ENCODE measurements around the gene SLC25A13.
A peak's percentile ranks its signal among the peaks of the same experiment; 100 is the strongest.

The SLC25A13 gene

DNA sequence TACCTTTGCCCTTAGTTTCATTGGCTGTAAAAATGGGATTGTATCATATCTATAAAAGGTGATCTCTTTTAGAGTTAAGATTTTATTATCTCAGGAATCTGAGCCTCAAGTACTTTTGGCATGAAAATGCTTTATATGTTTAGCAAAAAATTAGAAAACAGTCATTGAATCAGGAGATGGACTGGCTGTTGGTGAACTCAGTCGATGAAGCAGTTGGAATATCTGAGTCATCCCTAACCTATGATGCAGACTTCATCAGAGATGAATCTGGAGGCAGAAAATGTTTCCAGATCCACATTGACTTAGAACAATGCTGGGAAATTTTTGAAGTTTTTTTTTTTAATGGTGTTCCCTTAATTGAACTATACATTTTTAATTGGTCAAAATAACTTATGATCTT is 228.5 kb downstream of the SLC25A13 start:
- no peak for DNase-seq (ENCODE audit: low read depth in 2 of 2)

DNA sequence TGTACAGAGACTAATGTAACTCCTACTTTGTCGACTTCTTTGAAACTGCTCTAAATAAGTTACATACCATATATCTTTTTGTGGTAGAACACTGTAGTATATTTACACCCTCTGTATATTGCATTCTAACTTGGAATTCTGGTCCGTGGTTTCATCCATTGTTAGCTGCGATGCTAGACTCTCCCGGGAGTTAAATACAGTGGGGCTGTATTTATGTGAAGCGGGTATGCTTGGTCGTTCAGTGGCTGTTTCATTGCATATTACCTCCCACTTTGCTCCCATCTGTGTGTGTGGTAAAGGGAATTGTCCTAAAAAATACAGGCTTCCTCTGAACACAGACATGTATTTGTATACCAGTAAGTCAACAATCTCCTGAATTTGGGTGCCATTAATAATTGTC is 231.1 kb downstream of the SLC25A13 start:
- DNase-seq (ENCODE audit: low read depth in 2 of 2) = no peak

DNA sequence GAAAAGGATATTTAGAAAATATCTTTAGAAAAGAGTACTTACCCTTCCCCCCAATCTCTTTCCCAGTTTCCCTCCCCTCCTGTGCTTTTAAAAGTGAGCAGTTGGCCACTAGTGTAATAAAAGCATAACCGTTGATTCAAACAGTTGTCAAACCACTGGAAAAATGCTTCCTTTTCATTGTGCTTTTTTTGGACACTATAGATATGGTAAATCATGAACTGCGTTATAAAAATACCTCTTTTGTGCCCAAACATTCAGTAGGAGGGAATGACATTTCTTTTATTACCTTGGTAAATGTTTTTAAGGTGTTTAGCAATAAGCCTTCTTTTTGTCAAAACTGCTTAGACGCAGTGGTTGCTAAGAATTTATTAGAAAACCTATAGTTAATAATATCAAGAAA is 232.4 kb downstream of the SLC25A13 start:
- no peak for DNase-seq (ENCODE audit: low read depth in 2 of 2)

DNA sequence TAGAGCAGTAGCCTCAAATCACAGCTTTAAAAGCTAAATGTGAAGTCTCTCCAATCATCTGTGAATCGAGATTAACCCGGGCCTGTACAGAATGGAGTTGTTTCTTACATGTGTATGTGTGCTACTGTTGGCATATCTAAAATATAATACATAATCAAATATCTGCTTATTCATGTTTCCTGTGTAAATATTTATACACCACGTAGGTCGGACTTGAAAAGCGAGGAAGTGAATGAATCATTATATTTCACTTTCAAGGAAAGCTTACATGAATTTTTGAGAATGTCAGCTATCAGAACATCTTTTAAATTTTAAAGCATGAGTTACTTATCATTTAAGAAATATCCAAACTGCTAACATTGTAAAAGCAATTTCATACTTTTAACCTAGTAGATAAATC is 233.3 kb downstream of the SLC25A13 start:
- no peak for DNase-seq (ENCODE audit: low read depth in 2 of 2)

DNA sequence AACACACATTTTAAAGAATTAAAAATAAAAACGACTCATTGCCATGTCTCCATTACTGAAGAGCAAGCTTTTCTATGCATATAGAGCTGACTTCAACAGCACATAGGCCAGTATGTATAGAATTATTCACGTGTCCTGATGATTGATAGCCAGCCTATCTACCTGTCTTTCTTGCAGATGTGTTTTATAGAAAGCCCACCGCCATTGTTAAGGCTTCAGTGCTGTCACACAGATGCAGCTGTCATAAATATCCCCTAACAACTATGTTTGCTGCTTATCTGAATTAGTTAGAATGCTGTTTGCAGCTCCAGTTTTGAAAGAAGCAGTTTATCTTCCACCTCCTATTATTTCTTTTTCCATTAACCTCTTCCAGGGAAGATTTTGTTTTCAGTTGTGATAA is 235.9 kb downstream of the SLC25A13 start:
- no peak for DNase-seq (ENCODE audit: low read depth in 2 of 2)

DNA sequence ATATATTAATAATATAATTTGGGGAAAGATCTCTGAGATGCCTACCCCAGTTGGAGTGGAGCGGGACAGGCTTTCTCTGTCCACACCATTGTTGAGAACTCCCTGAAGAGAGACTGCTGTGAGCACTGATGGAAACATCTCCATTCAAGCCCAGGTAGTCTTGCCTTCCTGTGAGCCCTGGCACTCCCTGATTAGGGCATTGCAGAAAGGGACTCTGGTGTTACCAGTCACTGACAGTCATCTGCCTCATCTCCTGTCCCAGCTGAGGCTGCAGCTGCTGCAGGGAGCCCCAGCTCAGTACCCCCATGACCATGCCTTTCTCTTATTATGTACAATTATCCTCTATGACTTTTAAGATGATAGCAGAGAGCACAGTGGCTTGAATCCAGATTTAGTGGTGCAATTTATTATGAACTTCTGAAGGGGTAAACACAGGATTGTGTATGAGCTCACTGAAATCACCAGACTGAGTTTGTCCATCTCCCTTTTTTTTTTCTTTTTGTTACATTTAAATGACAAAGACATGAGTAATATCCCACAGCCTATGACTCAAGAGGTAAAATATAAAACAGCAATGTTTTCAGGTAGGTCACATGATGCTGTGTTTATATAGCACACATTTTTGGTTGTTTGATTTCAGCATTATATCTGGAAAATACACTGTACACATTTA is 236.9 kb downstream of the SLC25A13 start:
- no peak for DNase-seq (ENCODE audit: low read depth in 2 of 2)

DNA sequence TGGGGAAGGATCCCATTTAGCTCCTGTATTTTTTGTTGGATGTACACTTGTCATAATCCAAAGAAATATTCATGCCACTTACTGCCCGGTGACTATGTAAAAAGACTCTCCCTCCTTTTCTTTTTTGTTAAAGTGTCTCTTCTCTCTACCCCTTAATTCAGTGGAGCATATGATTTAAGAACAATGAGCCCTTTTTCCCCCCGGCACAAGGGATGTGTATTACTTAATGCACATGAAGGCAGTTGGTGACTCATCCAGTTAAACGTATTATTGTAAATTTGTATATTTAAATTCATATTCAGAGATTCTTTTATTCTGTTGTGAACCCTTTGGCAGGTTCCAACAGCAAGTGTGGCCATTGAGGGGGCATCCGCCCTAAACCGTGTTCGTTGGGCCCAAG is 241.9 kb downstream of the SLC25A13 start:
- DNase-seq (ENCODE audit: low read depth in 2 of 2) = no peak

DNA sequence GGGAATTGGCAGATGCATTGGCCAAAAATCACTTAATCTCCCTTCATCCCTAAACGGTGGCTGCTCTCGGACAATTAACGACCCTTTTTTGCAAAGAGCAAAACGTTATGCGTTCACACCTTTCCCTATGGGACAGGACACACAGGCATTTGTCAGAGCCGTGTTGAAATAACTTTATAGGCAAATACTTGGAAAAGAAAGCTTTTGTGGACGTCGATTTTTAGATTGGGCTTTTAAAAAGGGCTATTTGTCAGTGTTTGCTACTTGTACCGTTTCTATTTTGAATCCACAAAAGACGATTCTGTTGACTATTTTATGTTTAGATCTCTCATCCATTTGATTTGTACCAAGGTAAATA is 245.6 kb downstream of the SLC25A13 start:
- no peak for DNase-seq (ENCODE audit: low read depth in 2 of 2)

DNA sequence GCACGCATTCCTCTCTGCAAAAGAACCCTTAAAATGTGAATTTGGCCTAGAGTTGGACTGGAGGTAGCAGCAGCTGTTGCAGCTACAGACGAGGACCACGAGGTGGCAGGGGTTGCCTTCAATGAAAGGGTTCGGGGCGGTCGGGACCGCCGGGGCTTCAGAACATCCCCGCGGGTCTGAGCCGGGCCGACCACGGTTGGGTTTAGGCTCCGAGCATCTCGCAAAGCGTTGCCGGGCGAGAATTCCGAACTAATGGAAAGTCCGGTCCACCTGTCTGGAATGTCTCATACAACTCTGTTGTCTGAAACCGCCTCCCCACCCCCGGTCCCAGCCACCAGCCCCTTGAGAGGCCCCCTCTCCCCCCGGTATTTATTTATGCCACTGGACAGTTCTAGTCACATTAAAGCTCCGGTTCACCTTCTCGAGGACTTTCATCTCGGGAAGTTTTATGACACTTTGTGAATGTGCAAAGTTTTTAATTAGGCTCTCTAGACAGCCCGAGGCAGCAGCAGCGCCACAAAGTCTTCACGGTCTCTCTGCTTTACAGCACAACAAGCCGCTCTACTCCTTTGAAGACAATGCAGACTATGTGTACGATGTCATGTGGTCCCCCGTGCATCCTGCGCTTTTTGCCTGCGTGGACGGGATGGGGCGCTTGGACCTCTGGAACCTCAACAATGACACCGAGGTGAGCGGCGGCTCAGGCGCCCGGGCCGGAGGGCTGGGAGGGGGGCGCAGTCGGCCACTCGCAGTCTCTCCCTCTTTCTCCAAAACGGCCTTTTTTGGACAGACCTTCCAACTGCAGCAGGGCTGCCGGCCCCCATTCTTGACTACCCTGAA is 246.2 kb downstream of the SLC25A13 start:
- DNase-seq (ENCODE audit: low read depth in 2 of 2) = peak in 1 of 2 donors; percentile 5

DNA sequence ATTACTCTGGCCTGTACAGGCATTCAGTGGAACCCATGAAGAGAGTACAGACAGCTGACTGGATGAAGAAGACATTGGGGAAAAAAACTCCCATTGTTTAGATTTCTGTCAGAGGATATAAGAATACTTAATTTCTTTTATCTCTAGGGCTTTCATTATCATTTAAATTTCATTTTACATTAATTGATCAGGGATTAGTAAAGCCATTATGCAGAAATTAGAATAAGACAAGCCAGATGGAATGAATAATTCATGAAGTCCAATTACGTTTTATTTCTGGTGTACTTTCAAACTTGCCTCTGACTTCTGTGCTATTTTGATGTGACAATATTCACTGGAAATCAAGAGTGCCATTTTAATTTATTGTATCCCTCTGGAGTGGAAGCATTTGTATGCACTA is 247.0 kb downstream of the SLC25A13 start:
- no peak for DNase-seq (ENCODE audit: low read depth in 2 of 2)
